GM12878 (cell line): ENCODE results near the gene AHNAK2. TPM values are rescaled to one million over a fixed set of nuclear protein-coding genes. Genes with fewer than 3 reads are reported as not detected.

Experiments
- ATAC-seq: fragments of 200-7000 bp; cut with Tn5 transposase; 3 replicates; pipeline ENCODE4 v1.9.1; 2020; ENCODE audit warnings: mild to moderate bottlenecking, moderate library complexity
- BruUV-seq: library from RNA; stranded (reverse); fragments of 400-500 nt; replicated peaks from 2 replicates; lab custom pipeline; 2021; lab: Mats Ljungman, UMichigan
- CTCF ChIA-PET: fragments of 300-600 bp; sonication (Branson Sonifier 250); formaldehyde crosslinking; extraction: SDS; loops from one replicate; lab custom pipeline; 2021; ENCODE audit warnings: inconsistent platforms; lab: Yijun Ruan, JAX
- POLR2A ChIA-PET: fragments of 350-600 bp; formaldehyde crosslinking; extraction: SDS; loops from one replicate; lab custom pipeline; 2021; ENCODE audit warnings: inconsistent platforms; lab: Charles Lee
- RAD21 ChIA-PET: fragments of 300-600 bp; sonication (Branson Sonifier 250); formaldehyde crosslinking; loops from one replicate; lab custom pipeline; 2023; ENCODE audit warnings: antibody characterized with exemption; ENCODE audit not compliant: unreplicated experiment; lab: Charles Lee
- SMC1A ChIA-PET: fragments of 300-600 bp; sonication (Branson Sonifier 250); formaldehyde crosslinking; loops from one replicate; lab custom pipeline; 2023; ENCODE audit not compliant: unreplicated experiment, uncharacterized antibody; lab: Charles Lee
- DNase-seq: peaks from one replicate; pipeline ENCODE4 v3.0.0-alpha.2; 2011; ENCODE audit warnings: low read depth, low spot score
- FAIRE-seq: peaks from 3 replicates; lab custom pipeline; 2011; peaks lifted over from hg19 to GRCh38; lab: Jason Lieb, UNC
- H2AFZ ChIP-seq: 2 replicates; pipeline ENCODE4 v1.6.0; 2011; ENCODE audit warnings: low read depth, low read length, control low read depth; ENCODE audit not compliant: control insufficient read depth
- H3K27ac ChIP-seq: 2 replicates; pipeline ENCODE4 v1.5.1; 2011; ENCODE audit warnings: control low read depth; ENCODE audit not compliant: control insufficient read depth, insufficient read depth
- H3K27me3 ChIP-seq, 2 experiments: replicated peaks in 1 of 2; 2 replicates each; pipeline versions ENCODE4 v1.6.0 to v1.6.1; 2011; ENCODE audit warnings: low read length in 1 of 2; ENCODE audit not compliant: control insufficient read depth in 2 of 2, insufficient read depth in 2 of 2
- H3K36me3 ChIP-seq, 2 experiments: 2 replicates each; pipeline ENCODE4 v1.5.1; 2011; ENCODE audit warnings: low read length in 1 of 2; ENCODE audit not compliant: control insufficient read depth in 2 of 2, insufficient read depth in 2 of 2
- H3K4me1 ChIP-seq: 2 replicates; pipeline ENCODE4 v1.6.1; 2011; ENCODE audit warnings: mild to moderate bottlenecking, low read length, moderate library complexity, mixed read lengths; ENCODE audit not compliant: control insufficient read depth, insufficient read depth
- H3K4me2 ChIP-seq: 2 replicates; pipeline ENCODE4 v1.6.0; 2011; ENCODE audit warnings: control low read depth; ENCODE audit not compliant: control insufficient read depth, insufficient read depth
- H3K4me3 ChIP-seq: fragments of 200-600 bp; sonication (generic); 2 replicates; pipeline ENCODE4 v1.5.1; 2016
- H3K79me2 ChIP-seq: 2 replicates; pipeline ENCODE4 v1.6.0; 2011; ENCODE audit warnings: low read length; ENCODE audit not compliant: control insufficient read depth, insufficient read depth
- H3K9ac ChIP-seq: 2 replicates; pipeline ENCODE4 v1.8.0; 2011; ENCODE audit warnings: low read length, control low read depth, mixed read lengths; ENCODE audit not compliant: control insufficient read depth, insufficient read depth
- H3K9me3 ChIP-seq: replicated peaks from 3 replicates; pipeline ENCODE4 v1.5.1; 2011; ENCODE audit warnings: mild to moderate bottlenecking, low read length; ENCODE audit not compliant: control insufficient read depth, insufficient read depth
- H4K20me1 ChIP-seq: 2 replicates; pipeline ENCODE4 v1.6.0; 2011; ENCODE audit not compliant: control insufficient read depth, insufficient read depth
- DPF2 ChIP-seq: fragments of 450-650 bp; IDR thresholded peaks from 2 replicates; pipeline ENCODE4 v1.6.1; 2017; ENCODE audit warnings: mild to moderate bottlenecking
- JUND ChIP-seq: IDR thresholded peaks from 2 replicates; pipeline ENCODE4 v1.6.1; 2012; ENCODE audit warnings: low read depth, mild to moderate bottlenecking, low read length, improper control_type of control experiment, moderate library complexity
- MYC ChIP-seq: IDR thresholded peaks from 2 replicates; pipeline ENCODE4 v1.6.1; 2011; ENCODE audit warnings: mild to moderate bottlenecking, low read length, moderate library complexity, inconsistent platforms; ENCODE audit not compliant: insufficient read depth, insufficient replicate concordance, insufficient read length, severe bottlenecking
- NFYA ChIP-seq: IDR thresholded peaks from 2 replicates; pipeline ENCODE4 v1.6.1; 2011; ENCODE audit warnings: low read depth, mild to moderate bottlenecking, low read length, improper control_type of control experiment, borderline replicate concordance
- NRF1 ChIP-seq: conservative IDR thresholded peaks from 2 replicates; pipeline ENCODE4 v1.6.1; 2011; ENCODE audit warnings: mild to moderate bottlenecking, low read depth, low read length, improper control_type of control experiment
- SMARCA5 ChIP-seq: fragments of 450-650 bp; IDR thresholded peaks from 2 replicates; pipeline ENCODE4 v1.6.1; 2017; ENCODE audit warnings: mild to moderate bottlenecking
- SRF ChIP-seq, 2 experiments: IDR thresholded peaks; 2 replicates each; pipeline ENCODE4 v1.6.1; 2011; ENCODE audit warnings: low read depth in 2 of 2, low read length in 2 of 2, mild to moderate bottlenecking in 1 of 2, moderate library complexity in 1 of 2
- USF1 ChIP-seq: IDR thresholded peaks from 2 replicates; pipeline ENCODE4 v1.6.1; 2011; ENCODE audit warnings: borderline replicate concordance, low read depth, mild to moderate bottlenecking, moderate library complexity, mixed read lengths, low read length; ENCODE audit not compliant: insufficient read depth; ENCODE audit errors: extremely low read length
- ZNF207 ChIP-seq: fragments of 450-650 bp; IDR thresholded peaks from 2 replicates; pipeline ENCODE4 v1.6.1; 2014; ENCODE audit warnings: antibody characterized with exemption, mild to moderate bottlenecking, borderline replicate concordance
- ZZZ3 ChIP-seq: IDR thresholded peaks from 2 replicates; pipeline ENCODE4 v1.6.1; 2011; ENCODE audit warnings: low read depth; ENCODE audit not compliant: control insufficient read depth, insufficient read length
- WGBS: methylation state at CpG from one replicate; pipeline ENCODE4 v1.1.6; 2016; ENCODE audit warnings: low lambda C conversion rate; ENCODE audit not compliant: insufficient replicate concordance, insufficient coverage; ENCODE audit errors: missing lambda C conversion rate; 5-methylcytosine and 5-hydroxymethylcytosine counted together
- in situ Hi-C: fragments of 300-500 bp; cut with MboI; formaldehyde crosslinking; loops from 9 replicates; pipeline ENCODE4 v1.14.3; 2018; ENCODE audit warnings: mixed read lengths
- intact Hi-C: fragments of 100-400 bp; cut with micrococcal nuclease; formaldehyde crosslinking; loops from one replicate; pipeline ENCODE4 v1.14.2; 2022; ENCODE audit not compliant: unreplicated experiment
- polyA plus RNA-seq, 11 experiments: library from polyadenylated mRNA; depleted of rRNA in 4 of 11; unstranded in 6 of 11; stranded (reverse) in 5 of 11; fragments of >200 nt; fragmentation: Nextera tagmentation in 4 of 11; fragmentation: Illumina TruSeq in 1 of 11; extraction: Ambion mirVana in 4 of 11; extraction: Trizol in 1 of 11; gene quantifications; 1 replicate in 1 of 11; 2 replicates in 10 of 11; pipeline versions ENCODE4 v1.2.1 to v1.2.3, GENCODE V29; 2011 to 2016; ENCODE audit warnings: inconsistent platforms in 2 of 11, missing spikeins in 2 of 11, low read depth in 1 of 11
- total RNA-seq, 4 experiments: library from RNA; depleted of rRNA in 3 of 4; stranded (reverse); fragments of >200 nt in 3 of 4; fragmentation: Illumina TruSeq in 1 of 4; extraction: Trizol in 1 of 4; gene quantifications; 2 replicates each; pipeline versions ENCODE4 v1.2.1 to v1.2.3, GENCODE V29; 2013 to 2021

AHNAK2 gene
- total and polyA plus RNA-seq, 10 of the 15 experiments (the other 5 are each of a cell fraction or from before 2014, with no cell fraction given) = 0.03 to 0.10 TPM; not detected in 8

GRCh38 chr14:104970231-104971068 lies 7.7 kb downstream of the AHNAK2 start:
- Histone ChIP-seq H3K27me3 (peaks cover 6 to 9% of the 10 kb centered on the region in 2 experiments), H3K36me3 (no peaks in the 10 kb centered on the region), H3K79me2 (no peaks in the 10 kb centered on the region), H2AFZ (no peak overlapping the region), H3K4me3 (no peak overlapping the region), H3K4me2 (no peak overlapping the region), H3K27ac (no peak overlapping the region), H3K9me3 (no peaks in the 10 kb centered on the region), H4K20me1 (no peaks in the 10 kb centered on the region), H3K4me1 (no peaks in the 10 kb centered on the region), H3K9ac (no peak overlapping the region)
- in situ Hi-C loops = no loop called here
- no TSS peak for BruUV-seq
- DNase-seq (no peak), FAIRE-seq (no peak), ATAC-seq (no peak)
- TF ChIP-seq ZZZ3 (no peak), USF1 (no peak)
- RAD21 ChIA-PET = no interaction called here
- 24% methylated on average over 19 of the region's 19 CpGs for WGBS
- intact Hi-C loops = loop anchor here (10.0 kb wide), 1 partner anchor 76 kb away; no protein-coding TSS in a partner anchor
- CTCF ChIA-PET = interaction anchor here (1.5 kb wide), 1 partner anchor 68 kb away, joined by 4 read pairs; no protein-coding TSS in a partner anchor
- SMC1A ChIA-PET = no interaction called here
- POLR2A ChIA-PET = interaction anchor here (0.6 kb wide), 1 partner anchor 30 kb away, joined by 8 read pairs; no protein-coding TSS in a partner anchor

- SMC1A ChIA-PET = no interaction called here
- no peaks in the 10 kb centered on the region for H3K4me1 ChIP-seq
- RAD21 ChIA-PET = no interaction called here
- 27% methylated on average over 10 of the region's 10 CpGs for WGBS
- FAIRE-seq (no peak), DNase-seq (no peak), ATAC-seq (no peak)
- in situ Hi-C loops = no loop called here
- no peak overlapping the region for H3K4me2 ChIP-seq
- no peak overlapping the region for H3K4me3 ChIP-seq
- no peak overlapping the region for H2AFZ ChIP-seq
- intact Hi-C loops = loop anchor here (10.0 kb wide), 1 partner anchor 75 kb away; no protein-coding TSS in a partner anchor
- no peaks in the 10 kb centered on the region for H3K36me3 ChIP-seq
- peaks cover 3 to 7% of the 10 kb centered on the region in 2 experiments for H3K27me3 ChIP-seq
- CTCF ChIA-PET = no interaction called here
- H3K27ac ChIP-seq = no peak overlapping the region
- H4K20me1 ChIP-seq = no peaks in the 10 kb centered on the region
- no TSS peak for BruUV-seq
- POLR2A ChIA-PET = interaction anchor here (0.6 kb wide), 1 partner anchor 31 kb away, joined by 8 read pairs; no protein-coding TSS in a partner anchor
- H3K9ac ChIP-seq = no peak overlapping the region
- no peaks in the 10 kb centered on the region for H3K9me3 ChIP-seq
- no peaks in the 10 kb centered on the region for H3K79me2 ChIP-seq
- no peak for TF ChIP-seq NFYA
- no peak for TF ChIP-seq MYC
- no peak for TF ChIP-seq SMARCA5
- TF ChIP-seq SRF (IDR thresholded peaks at IDR 0.05; ENCODE audit: low read depth in 2 of 2, low read length in 2 of 2) = no peak
- no peak for TF ChIP-seq JUND
- TF ChIP-seq DPF2 = no peak
- no peak for TF ChIP-seq NRF1
- no peak for TF ChIP-seq ZNF207
These were observed 8.4 kb downstream of the AHNAK2 start for GRCh38 chr14:104969741-104970230.
